ENCODE measurements around the gene ROBO1. TPM values are rescaled to one million over a fixed set of nuclear protein-coding genes. Genes with fewer than 3 reads are reported as not detected.

Gene ROBO1
- total and polyA plus RNA-seq, 2 of the 13 experiments (the other 11 are each of a cell fraction or from before 2014, with no cell fraction given): 52.2 to 71.0 TPM

DNA sequence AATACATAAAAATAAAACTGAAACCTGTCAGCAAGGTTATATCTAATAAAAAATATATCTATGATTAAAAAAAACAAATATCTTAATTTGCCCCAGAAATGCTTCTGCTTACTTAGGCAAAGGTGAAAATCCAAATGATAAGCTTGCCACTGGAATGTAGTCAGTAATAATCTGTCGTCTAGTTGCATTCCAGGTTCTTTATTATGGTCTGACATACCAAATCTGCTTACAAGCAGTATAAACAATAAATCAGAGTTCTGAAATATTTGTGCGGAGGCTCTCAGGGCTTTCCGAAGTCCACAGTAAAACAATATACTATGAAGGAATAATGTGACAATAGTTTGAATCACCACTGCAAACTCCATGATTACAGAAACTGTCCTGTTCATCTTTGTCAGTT lies 1133.5 kb downstream of the ROBO1 start:
- Histone ChIP-seq H3K9ac (ENCODE audit: insufficient read depth, low read depth, low read length) (no peak overlapping the region), H3K27me3 (ENCODE audit: control insufficient read depth in 1 of 2, insufficient read depth in 2 of 2, low read length in 2 of 2) (no peaks in the 10 kb centered on the region), H3K27ac (ENCODE audit: extremely low read length, insufficient read depth, low read length) (no peak overlapping the region), H3K36me3 (replicated peaks in 1 of 2; ENCODE audit: control insufficient read depth in 1 of 2, insufficient read depth in 2 of 2, low read length in 2 of 2) (peaks cover 10 to 23% of the 10 kb centered on the region in 2 experiments), H4K20me1 (ENCODE audit: insufficient read depth, low read length) (no peaks in the 10 kb centered on the region), H3K79me2 (ENCODE audit: insufficient read depth, low read length) (no peaks in the 10 kb centered on the region), H3K4me2 (ENCODE audit: low read depth, low read length) (no peak overlapping the region), H2AFZ (ENCODE audit: low read length) (no peak overlapping the region), H3K4me3 (replicated peaks in 1 of 3; ENCODE audit: insufficient read depth in 1 of 3, low read depth in 2 of 3, low read length in 3 of 3) (no peak overlapping the region), H3K4me1 (ENCODE audit: insufficient read depth, low read length) (no peaks in the 10 kb centered on the region), H3K9me3 (ENCODE audit: low read length) (no peaks in the 10 kb centered on the region)
- FAIRE-seq (no peak), DNase-seq (ENCODE audit: low spot score) (no peak), ATAC-seq (no peak)
- WGBS (ENCODE audit: low lambda C conversion rate): 97% methylated on average over 3 of the region's 3 CpGs
- in situ Hi-C loops (cut with HindIII; ENCODE audit: extremely low pct_ligation_motif_present, low pct_unique_long_range_greater_than_20kb): loop anchor here (25.0 kb wide), 1 partner anchor 1597 kb away; the partner anchor contains the start of gene ROBO2
- intact Hi-C loops (cut with micrococcal nuclease; ENCODE audit: unreplicated experiment): no loop called here
- ChIA-PET POLR2A (no interaction called here), CTCF (ENCODE audit: low intra/inter-chr PET ratio, low total read pairs) (no interaction called here)
- TF ChIP-seq POLR2G (IDR thresholded peaks at IDR 0.05; ENCODE audit: low read depth, low read length): no peak
- TF ChIP-seq ZNF17 (CRISPR knock-in tag; IDR thresholded peaks at IDR 0.05): no peak
- TF ChIP-seq ZNF224 (CRISPR knock-in tag; IDR thresholded peaks at IDR 0.05): no peak
- TF ChIP-seq, protein P1, sequence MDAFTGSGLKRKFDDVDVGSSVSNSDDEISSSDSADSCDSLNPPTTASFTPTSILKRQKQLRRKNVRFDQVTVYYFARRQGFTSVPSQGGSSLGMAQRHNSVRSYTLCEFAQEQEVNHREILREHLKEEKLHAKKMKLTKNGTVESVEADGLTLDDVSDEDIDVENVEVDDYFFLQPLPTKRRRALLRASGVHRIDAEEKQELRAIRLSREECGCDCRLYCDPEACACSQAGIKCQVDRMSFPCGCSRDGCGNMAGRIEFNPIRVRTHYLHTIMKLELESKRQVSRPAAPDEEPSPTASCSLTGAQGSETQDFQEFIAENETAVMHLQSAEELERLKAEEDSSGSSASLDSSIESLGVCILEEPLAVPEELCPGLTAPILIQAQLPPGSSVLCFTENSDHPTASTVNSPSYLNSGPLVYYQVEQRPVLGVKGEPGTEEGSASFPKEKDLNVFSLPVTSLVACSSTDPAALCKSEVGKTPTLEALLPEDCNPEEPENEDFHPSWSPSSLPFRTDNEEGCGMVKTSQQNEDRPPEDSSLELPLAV (CRISPR knock-in tag; conservative IDR thresholded peaks at IDR 0.05; ENCODE audit: low read depth): no peak
- no peak for TF ChIP-seq IKZF1 (IDR thresholded peaks at IDR 0.05)
- BruUV-seq (replicated peaks): no TSS peak

DNA sequence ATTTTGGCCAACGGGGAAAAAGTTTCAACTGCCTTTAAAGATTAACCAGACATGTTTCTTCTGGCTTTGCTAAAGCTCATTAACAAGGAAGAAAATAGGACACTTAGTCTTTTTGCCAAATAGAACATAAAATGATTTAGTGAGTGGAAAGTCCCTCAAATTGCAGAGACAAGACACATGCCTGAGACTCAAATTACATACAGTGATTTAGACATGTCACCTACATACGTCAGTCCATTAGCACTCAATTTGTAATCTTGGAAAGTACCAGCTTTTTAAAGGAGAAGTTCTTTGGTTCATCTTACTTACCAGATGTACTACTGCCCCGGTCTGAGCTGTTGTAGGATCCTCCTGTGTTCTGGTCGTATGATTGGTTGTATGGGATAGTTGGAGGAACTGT lies 1134.2 kb downstream of the ROBO1 start:
- Histone ChIP-seq H3K4me2 (ENCODE audit: low read depth, low read length) (no peak overlapping the region), H3K79me2 (ENCODE audit: insufficient read depth, low read length) (no peaks in the 10 kb centered on the region), H3K27ac (ENCODE audit: extremely low read length, insufficient read depth, low read length) (no peak overlapping the region), H2AFZ (ENCODE audit: low read length) (no peak overlapping the region), H3K9me3 (ENCODE audit: low read length) (no peaks in the 10 kb centered on the region), H3K4me1 (ENCODE audit: insufficient read depth, low read length) (no peaks in the 10 kb centered on the region), H4K20me1 (ENCODE audit: insufficient read depth, low read length) (no peaks in the 10 kb centered on the region), H3K9ac (ENCODE audit: insufficient read depth, low read depth, low read length) (no peak overlapping the region), H3K4me3 (replicated peaks in 1 of 3; ENCODE audit: insufficient read depth in 1 of 3, low read depth in 2 of 3, low read length in 3 of 3) (no peak overlapping the region), H3K27me3 (ENCODE audit: control insufficient read depth in 1 of 2, insufficient read depth in 2 of 2, low read length in 2 of 2) (no peaks in the 10 kb centered on the region), H3K36me3 (replicated peaks in 1 of 2; ENCODE audit: control insufficient read depth in 1 of 2, insufficient read depth in 2 of 2, low read length in 2 of 2) (peaks cover 10 to 24% of the 10 kb centered on the region in 2 experiments)
- ChIA-PET POLR2A (no interaction called here), CTCF (ENCODE audit: low intra/inter-chr PET ratio, low total read pairs) (no interaction called here)
- 98% methylated on average over 4 of the region's 4 CpGs for WGBS (ENCODE audit: low lambda C conversion rate)
- BruUV-seq (replicated peaks): no TSS peak
- in situ Hi-C loops (cut with HindIII; ENCODE audit: extremely low pct_ligation_motif_present, low pct_unique_long_range_greater_than_20kb) (loop anchor here (25.0 kb wide), 1 partner anchor 1596 kb away; the partner anchor contains the start of gene ROBO2), intact Hi-C loops (cut with micrococcal nuclease; ENCODE audit: unreplicated experiment) (no loop called here)
- FAIRE-seq (no peak), ATAC-seq (no peak), DNase-seq (ENCODE audit: low spot score) (no peak)
- TF ChIP-seq, protein P2, sequence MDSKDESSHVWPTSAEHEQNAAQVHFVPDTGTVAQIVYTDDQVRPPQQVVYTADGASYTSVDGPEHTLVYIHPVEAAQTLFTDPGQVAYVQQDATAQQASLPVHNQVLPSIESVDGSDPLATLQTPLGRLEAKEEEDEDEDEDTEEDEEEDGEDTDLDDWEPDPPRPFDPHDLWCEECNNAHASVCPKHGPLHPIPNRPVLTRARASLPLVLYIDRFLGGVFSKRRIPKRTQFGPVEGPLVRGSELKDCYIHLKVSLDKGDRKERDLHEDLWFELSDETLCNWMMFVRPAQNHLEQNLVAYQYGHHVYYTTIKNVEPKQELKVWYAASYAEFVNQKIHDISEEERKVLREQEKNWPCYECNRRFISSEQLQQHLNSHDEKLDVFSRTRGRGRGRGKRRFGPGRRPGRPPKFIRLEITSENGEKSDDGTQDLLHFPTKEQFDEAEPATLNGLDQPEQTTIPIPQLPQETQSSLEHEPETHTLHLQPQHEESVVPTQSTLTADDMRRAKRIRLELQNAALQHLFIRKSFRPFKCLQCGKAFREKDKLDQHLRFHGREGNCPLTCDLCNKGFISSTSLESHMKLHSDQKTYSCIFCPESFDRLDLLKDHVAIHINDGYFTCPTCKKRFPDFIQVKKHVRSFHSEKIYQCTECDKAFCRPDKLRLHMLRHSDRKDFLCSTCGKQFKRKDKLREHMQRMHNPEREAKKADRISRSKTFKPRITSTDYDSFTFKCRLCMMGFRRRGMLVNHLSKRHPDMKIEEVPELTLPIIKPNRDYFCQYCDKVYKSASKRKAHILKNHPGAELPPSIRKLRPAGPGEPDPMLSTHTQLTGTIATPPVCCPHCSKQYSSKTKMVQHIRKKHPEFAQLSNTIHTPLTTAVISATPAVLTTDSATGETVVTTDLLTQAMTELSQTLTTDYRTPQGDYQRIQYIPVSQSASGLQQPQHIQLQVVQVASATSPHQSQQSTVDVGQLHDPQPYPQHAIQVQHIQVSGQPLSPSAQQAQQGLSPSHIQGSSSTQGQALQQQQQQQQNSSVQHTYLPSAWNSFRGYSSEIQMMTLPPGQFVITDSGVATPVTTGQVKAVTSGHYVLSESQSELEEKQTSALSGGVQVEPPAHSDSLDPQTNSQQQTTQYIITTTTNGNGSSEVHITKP (CRISPR knock-in tag; IDR thresholded peaks at IDR 0.05; ENCODE audit: low read depth): no peak
- TF ChIP-seq SP5 (CRISPR knock-in tag; IDR thresholded peaks at IDR 0.05; ENCODE audit: borderline replicate concordance, low read depth) (no peak), CHCHD3 (CRISPR knock-in tag; IDR thresholded peaks at IDR 0.05) (no peak), ZNF556 (CRISPR knock-in tag; IDR thresholded peaks at IDR 0.05; ENCODE audit: borderline replicate concordance) (no peak), SOX5 (CRISPR knock-in tag; IDR thresholded peaks at IDR 0.05; ENCODE audit: borderline replicate concordance) (no peak)
- TF ChIP-seq, protein P3, sequence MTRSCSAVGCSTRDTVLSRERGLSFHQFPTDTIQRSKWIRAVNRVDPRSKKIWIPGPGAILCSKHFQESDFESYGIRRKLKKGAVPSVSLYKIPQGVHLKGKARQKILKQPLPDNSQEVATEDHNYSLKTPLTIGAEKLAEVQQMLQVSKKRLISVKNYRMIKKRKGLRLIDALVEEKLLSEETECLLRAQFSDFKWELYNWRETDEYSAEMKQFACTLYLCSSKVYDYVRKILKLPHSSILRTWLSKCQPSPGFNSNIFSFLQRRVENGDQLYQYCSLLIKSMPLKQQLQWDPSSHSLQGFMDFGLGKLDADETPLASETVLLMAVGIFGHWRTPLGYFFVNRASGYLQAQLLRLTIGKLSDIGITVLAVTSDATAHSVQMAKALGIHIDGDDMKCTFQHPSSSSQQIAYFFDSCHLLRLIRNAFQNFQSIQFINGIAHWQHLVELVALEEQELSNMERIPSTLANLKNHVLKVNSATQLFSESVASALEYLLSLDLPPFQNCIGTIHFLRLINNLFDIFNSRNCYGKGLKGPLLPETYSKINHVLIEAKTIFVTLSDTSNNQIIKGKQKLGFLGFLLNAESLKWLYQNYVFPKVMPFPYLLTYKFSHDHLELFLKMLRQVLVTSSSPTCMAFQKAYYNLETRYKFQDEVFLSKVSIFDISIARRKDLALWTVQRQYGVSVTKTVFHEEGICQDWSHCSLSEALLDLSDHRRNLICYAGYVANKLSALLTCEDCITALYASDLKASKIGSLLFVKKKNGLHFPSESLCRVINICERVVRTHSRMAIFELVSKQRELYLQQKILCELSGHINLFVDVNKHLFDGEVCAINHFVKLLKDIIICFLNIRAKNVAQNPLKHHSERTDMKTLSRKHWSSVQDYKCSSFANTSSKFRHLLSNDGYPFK (CRISPR knock-in tag; IDR thresholded peaks at IDR 0.05; ENCODE audit: borderline replicate concordance): no peak
